Ecto neural progenitor cell (in vitro differentiated cells): ENCODE results near the gene RCN2.
"Not testable (repeated sequence)": the region's sequence is repeated elsewhere in the genome, so short reads cannot be mapped to it uniquely, and the experiment has no call there.

Source experiments
- DNase-seq: peaks from one replicate; pipeline ENCODE4 v3.0.0-alpha.2; 2018; ENCODE audit warnings: low spot score

RCN2 gene, protein sequence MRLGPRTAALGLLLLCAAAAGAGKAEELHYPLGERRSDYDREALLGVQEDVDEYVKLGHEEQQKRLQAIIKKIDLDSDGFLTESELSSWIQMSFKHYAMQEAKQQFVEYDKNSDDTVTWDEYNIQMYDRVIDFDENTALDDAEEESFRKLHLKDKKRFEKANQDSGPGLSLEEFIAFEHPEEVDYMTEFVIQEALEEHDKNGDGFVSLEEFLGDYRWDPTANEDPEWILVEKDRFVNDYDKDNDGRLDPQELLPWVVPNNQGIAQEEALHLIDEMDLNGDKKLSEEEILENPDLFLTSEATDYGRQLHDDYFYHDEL

GRCh38 chr15:76931397-76932134 is at the start of gene RCN2:
Gene RCN2, plus strand, starts transcription at chr15:76931749. Its CDS starts 93 bp downstream, at chr15:76931842.
- DNase-seq, result peak; percentile 95

GRCh38 chr15:76885212-76885611 is 46.3 kb upstream of the RCN2 start:
- DNase-seq, result no peak

DNA sequence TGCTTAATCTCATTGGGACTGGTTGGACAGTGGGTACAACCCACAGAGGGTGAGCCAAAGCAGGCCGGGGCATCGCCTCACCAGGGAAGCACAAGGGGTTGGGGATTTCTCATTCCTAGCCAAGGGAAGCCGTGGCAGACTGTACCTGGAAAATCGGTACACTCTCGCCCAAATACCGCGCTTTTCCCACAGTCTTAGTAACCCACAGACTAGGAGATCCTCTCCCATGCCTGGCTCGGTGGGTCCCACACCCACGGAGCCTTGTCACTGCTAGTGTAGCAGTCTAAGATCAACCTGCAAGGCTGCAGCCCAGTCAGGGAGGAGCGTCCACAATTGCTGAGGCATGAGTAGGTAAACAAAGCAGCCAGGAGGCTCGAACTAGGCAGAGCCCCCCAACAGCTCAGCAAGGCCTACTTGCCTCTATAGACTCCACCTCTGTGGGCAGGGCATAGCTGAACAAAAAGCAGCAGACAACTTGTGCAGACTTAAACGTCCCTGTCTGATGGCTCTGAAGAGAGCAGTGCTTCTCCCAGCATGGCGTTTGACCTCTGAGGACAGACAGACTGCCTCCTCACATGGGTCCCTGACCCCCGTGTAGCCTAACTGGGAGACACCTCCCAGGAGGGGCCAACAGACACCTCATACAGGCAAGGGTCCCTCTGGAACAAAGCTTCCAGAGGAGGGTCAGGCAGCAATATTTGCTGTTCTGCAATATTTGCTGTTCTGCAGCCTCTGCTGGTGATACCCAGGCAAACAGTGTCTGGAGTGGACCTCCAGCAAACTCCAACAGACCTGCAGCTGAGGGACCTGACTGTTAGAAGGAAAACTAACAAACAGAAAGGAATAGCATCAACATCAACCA is 44.0 kb upstream of the RCN2 start:
- not testable (repeated sequence) for DNase-seq

DNA sequence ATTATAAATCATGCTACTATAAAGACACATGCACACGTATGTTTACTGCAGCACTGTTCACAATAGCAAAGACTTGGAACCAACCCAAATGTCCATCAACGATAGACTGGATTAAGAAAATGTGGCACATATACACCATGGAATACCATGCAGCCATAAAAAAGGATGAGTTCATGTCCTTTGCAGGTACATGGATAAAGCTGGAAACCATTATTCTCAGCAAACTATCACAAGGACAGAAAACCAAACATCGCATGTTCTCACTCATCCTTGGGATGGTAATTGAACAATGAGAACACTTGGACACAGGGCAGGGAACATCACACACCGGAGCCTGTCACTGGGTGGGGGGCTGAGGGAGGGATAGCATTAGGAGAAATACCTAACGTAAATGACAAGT is 38.7 kb upstream of the RCN2 start:
- not testable (repeated sequence) for DNase-seq

DNA sequence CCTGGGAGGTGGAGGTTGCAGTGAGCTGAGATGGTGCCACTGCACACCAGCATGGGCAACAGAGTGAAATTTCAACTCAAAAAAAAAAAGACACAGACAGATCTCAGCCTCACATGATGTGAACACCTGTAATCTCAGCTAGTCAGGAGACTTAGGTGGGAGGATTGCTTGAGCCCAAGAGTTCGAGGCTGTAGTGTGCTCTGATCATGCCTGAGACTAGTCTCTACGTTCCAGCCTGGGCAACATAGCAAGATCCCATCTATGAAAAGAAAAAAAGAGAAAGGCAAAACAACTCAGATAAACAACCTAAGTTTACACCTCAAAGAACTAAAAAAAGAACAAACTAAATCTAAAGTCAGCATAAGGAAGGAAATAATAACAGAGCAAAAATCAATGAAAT is 37.4 kb upstream of the RCN2 start:
- no peak for DNase-seq

GRCh38 chr15:76898102-76898501 is 33.4 kb upstream of the RCN2 start:
- DNase-seq, result no peak

DNA sequence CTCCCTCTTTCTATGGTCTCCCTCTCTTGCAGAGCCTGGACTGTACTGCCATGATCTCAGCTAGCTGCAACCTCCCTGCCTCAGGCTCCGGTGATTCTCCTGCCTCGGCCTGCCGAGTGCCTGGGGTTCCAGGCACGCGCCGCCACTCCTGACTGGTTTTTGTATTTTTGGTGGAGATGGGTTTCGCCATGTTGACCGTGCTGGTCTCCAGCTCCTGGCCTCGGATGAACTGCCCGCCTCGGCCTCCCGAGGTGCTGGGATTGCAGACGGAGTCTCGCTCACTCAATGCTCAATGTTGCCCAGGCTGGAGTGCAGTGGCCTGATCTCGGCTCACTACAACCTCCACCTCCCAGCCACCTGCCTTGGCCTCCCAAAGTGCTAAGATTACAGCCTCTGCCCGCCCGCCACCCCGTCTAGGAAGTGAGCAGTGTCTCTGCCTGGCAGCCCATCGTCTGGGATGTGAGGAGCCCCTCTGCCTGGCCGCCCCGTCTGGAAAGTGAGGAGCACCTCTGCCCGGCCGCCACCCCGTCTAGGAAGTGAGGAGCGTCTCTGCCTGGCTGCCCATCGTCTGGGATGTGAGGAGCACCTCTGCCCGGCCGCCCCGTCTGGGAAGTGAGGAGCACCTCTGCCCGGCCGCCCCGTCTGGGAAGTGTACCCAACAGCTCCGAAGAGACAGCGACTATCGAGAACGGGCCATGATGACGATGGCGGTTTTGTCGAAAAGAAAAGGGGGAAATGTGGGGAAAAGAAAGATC is 32.2 kb upstream of the RCN2 start:
- not testable (repeated sequence) for DNase-seq

- not testable (repeated sequence) for DNase-seq
Observed at GRCh38 chr15:76899931-76900310, 31.6 kb upstream of the RCN2 start.

GRCh38 chr15:76901965-76902364 is 29.6 kb upstream of the RCN2 start:
- no peak for DNase-seq

GRCh38 chr15:76903251-76903681 is 28.3 kb upstream of the RCN2 start:
- no peak for DNase-seq

DNA sequence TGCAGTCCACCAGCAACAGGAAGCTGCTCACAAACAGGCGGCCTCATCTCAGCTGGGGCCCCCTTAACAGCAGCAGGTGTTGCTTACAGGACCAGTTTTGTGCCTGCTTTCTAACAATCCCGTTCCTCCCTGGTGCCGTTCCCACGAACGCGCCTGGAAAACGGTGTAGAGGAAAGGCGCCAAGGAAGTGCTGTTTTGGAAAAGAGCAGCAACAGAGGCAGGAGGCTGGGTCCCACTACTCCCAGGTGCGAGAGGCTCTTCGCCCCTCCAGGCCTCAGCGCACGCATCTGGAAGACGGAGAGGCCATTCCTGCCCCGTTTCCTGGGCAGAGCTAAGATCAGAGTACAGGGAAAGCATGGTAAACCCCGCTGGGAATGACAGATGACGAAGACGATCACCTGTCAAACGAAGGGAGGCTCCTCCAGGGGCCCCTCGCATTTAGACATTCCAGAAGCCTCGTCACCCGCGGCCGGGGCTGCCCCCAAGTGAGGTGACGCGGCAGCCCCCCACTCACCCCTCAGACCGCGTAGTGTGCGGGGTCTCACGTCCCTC is 27.0 kb upstream of the RCN2 start:
- DNase-seq, result no peak

- peak; percentile 95 for DNase-seq
Observed at GRCh38 chr15:76905013-76905839, 26.3 kb upstream of the RCN2 start, which contains the start of gene SCAPER. Gene SCAPER, minus strand, starts transcription at chr15:76905340. Its CDS starts 21,523 bp downstream, at chr15:76883817.

DNA sequence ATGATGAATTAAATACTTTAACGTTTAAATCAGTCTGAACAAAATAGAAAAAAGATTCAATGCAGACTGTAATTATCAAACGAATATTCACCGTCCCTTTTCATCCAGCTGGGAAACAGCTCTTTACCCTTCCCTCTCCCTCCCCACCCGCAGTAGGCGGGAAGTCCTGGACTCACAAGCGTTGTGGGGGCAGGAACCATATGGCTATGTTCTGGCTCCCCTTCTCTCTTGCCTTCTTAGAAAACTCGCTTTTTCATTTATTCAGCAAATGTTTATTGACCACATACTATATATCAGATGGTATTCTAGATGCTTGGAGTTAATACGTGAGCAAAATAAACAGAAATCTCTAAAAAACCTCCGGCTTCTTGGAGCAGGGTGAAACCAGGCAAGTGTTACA is 25.7 kb upstream of the RCN2 start:
- DNase-seq, result no peak

DNA sequence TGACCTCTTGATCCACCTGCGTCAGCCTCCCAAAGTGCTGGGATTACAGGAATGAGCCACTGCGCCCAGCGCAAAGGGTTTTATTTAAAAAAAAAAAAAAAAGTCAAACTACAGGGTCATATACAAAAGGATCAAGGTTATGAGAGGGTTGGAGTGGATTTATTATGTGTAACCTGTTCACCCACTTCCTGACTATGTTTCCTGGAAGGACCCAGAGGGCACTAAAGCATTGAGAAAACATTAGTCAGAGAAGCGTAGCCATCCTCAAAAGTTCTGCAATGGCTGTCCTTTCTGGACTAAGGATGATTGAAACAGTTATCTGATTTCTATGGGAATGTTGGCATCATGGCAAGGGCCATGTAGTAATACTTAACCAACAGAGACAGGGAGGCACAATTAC is 19.1 kb upstream of the RCN2 start:
- DNase-seq, result no peak

- no peak for DNase-seq
Observed at GRCh38 chr15:76913737-76914136, 17.8 kb upstream of the RCN2 start.

DNA sequence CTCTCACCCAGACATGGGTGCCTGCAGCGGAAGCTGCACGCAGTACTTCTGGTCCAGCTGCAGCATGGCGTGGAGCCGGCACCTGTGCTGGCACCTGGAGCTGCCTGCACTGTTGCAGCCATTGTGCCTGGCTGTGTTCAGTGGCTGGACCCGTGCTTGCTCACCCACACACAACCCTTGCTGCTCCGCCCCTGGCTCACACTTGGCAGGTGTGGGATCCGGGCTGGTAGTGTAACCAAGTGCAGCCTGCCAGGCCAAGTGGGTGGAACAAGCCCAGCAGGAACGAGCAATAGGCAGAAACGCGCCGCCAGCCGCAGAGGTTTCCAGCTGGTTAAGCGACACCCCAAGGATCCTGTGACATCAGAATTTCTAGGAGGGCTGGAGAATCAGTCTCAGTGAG is 15.2 kb upstream of the RCN2 start:
- DNase-seq, result no peak

- DNase-seq, result no peak
Observed at GRCh38 chr15:76928201-76928600, 3.3 kb upstream of the RCN2 start.

DNA sequence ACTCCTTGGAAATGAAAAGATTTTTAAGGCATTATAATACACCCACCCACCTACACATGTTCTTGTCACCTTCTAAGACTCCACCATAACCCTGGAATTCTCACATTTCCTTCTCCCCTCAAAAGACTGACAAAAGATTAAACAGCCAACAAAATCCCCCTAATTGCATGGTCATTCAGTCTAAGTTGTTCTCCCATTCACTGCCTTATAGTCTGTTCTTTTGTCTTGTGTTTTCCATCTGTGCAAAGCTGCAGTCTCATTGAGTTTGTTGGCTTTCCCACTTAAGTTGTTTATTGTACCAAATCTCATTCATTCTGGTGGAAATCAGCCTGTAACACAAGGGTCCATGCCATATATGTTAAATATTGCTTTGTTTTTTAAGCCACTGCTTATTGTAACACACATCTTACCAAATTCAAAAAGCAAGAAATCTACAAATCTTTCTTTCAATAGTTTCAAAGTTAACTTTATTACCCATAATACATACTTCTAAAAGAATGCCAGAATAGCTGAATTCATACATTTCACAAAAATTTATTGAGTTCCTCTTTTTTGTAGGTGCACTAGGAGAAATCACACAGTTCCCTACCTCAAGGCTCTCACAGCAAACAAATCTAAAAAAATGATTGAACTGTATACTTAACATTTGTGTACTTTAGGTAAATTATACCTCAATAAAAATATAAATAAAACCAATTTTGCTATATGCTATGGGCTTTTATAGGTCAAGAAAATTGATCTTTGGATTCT is 2.4 kb upstream of the RCN2 start:
- no peak for DNase-seq

DNA sequence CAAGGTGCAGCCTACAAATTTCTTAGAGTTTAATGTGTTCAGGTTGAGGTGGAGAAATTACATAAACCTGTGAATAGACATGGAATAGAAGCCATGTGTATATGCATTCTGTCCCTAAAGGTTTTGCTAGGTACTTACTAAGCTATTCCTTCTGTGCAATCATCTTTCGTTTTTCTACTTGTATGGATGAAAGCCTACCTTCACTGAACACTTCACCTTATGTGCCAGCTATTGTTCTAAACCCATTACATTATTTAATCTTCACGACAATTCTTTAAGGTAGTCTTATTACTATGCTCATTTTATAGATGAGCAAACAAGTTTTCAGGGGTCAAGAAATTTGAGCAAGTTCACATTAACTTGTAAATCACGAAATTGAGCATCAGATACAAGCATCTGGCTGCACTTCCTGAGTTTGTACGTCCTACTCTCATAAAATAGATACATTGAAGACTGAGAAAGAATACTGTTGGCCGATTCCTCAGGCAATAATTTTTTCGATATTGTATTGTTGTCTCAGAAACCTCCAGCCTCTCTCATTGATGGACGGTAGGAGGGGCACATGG is 635 bp upstream of the RCN2 start:
- DNase-seq, result no peak
